ENCODE data around the gene MAG. TPM values are rescaled to one million over a fixed set of nuclear protein-coding genes. Genes with fewer than 3 reads are reported as not detected.

Gene MAG
- total RNA-seq, 1 experiment from 2014 or later: 0.17 TPM

- Histone ChIP-seq H3K27me3 (ENCODE audit: insufficient read depth, low read length) (no peaks in the 10 kb centered on the region), H3K4me3 (replicated peaks in 1 of 2; ENCODE audit: low read depth in 1 of 2, low read length in 2 of 2) (no peak overlapping the region), H3K9ac (ENCODE audit: low read length) (no peak overlapping the region), H3K9me3 (ENCODE audit: control insufficient read depth in 1 of 2, insufficient read depth in 1 of 2, low read depth in 1 of 2, low read length in 2 of 2) (no peaks in the 10 kb centered on the region), H3K79me2 (ENCODE audit: insufficient read depth, low read length) (no peaks in the 10 kb centered on the region), H2AFZ (ENCODE audit: low read depth, low read length, poor library complexity, severe bottlenecking) (no peak overlapping the region), H3K4me1 (ENCODE audit: control insufficient read depth in 1 of 2, insufficient read depth in 2 of 2, low read length in 2 of 2) (peaks cover 8 to 31% of the 10 kb centered on the region in 2 experiments; a peak in 3 of 4 replicates), H3K4me2 (ENCODE audit: low read length) (no peak overlapping the region), H4K20me1 (ENCODE audit: insufficient read depth) (no peaks in the 10 kb centered on the region), H3K36me3 (ENCODE audit: control insufficient read depth in 1 of 2, insufficient read depth in 2 of 2, low read length in 2 of 2) (no peaks in the 10 kb centered on the region), H3K27ac (ENCODE audit: low read depth, low read length) (no peak overlapping the region), H3K9me2 (ENCODE audit: insufficient read depth) (no peaks in the 10 kb centered on the region)
- intact Hi-C loops (cut with micrococcal nuclease): no loop called here
- POLR2A ChIA-PET: no interaction called here
- no peak for TF ChIP-seq POLR2AphosphoS5 (IDR thresholded peaks at IDR 0.05; ENCODE audit: low read depth, low read length)
- no peak for TF ChIP-seq EZH2phosphoT487 (IDR thresholded peaks at IDR 0.05; ENCODE audit: borderline replicate concordance)
- TF ChIP-seq CEBPB (IDR thresholded peaks at IDR 0.05; ENCODE audit: low read depth): no peak
- no peak for TF ChIP-seq ELF1 (IDR thresholded peaks at IDR 0.05; ENCODE audit: borderline replicate concordance, low read depth)
- no peak for TF ChIP-seq YY1 (IDR thresholded peaks at IDR 0.05; ENCODE audit: extremely low read depth, insufficient replicate concordance, low read depth, low read length)
- TF ChIP-seq, protein P1, sequence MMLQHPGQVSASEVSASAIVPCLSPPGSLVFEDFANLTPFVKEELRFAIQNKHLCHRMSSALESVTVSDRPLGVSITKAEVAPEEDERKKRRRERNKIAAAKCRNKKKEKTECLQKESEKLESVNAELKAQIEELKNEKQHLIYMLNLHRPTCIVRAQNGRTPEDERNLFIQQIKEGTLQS (IDR thresholded peaks at IDR 0.05): no peak
- TF ChIP-seq SIN3A (IDR thresholded peaks at IDR 0.05; ENCODE audit: low read depth): no peak
- TF ChIP-seq SRF (IDR thresholded peaks at IDR 0.05; ENCODE audit: low read depth): no peak
- no peak for TF ChIP-seq CTCF (IDR thresholded peaks at IDR 0.05 in 2 of 3, conservative IDR thresholded peaks at IDR 0.05 in 1 of 3; ENCODE audit: borderline replicate concordance in 1 of 3, insufficient read depth in 1 of 3, low read depth in 2 of 3, low read length in 2 of 3)
- no peak for TF ChIP-seq ZFX (IDR thresholded peaks at IDR 0.05)
- TF ChIP-seq MAX (IDR thresholded peaks at IDR 0.05): no peak
- RAD21 ChIA-PET (ENCODE audit: low non-redundant PET in 1 of 2, low total read pairs in 2 of 2, uncharacterized antibody in 2 of 2, unreplicated experiment in 2 of 2): no interaction called here
- no TSS peak for BruUV-seq (replicated peaks)
- DNase-seq (ENCODE audit: low read depth, low spot score) (no peak), ATAC-seq (no peak)
- CTCF ChIA-PET: interaction anchor here (1.1 kb wide), 1 partner anchor 16 kb away, joined by 3 read pairs; no protein-coding TSS in a partner anchor
These were observed 20.1 kb downstream of the MAG start for GRCh38 chr19:35311901-35312665.

All from HCT116 (cell line).